ENCODE results near the gene REST.

Gene REST

GRCh38 chr4:56940971-56941370 is 33.3 kb downstream of the REST start:
- no peak for TF ChIP-seq CTCF (conservative IDR thresholded peaks at IDR 0.05; ENCODE audit: low read depth, low read length)
- H3K4me3 ChIP-seq (ENCODE audit: low read depth, low read length): no peak overlapping the region
- no peak for DNase-seq (ENCODE audit: low read depth)

- no peak for TF ChIP-seq CTCF (conservative IDR thresholded peaks at IDR 0.05; ENCODE audit: low read depth, low read length)
- DNase-seq (ENCODE audit: low read depth): no peak
- no peak overlapping the region for H3K4me3 ChIP-seq (ENCODE audit: low read depth, low read length)
Observed at GRCh38 chr4:56941403-56941802, 33.7 kb downstream of the REST start.

GRCh38 chr4:56953680-56954520 is 46.2 kb downstream of the REST start:
- no peak for TF ChIP-seq CTCF (conservative IDR thresholded peaks at IDR 0.05; ENCODE audit: low read depth, low read length)
- DNase-seq (ENCODE audit: low read depth): no peak
- H3K4me3 ChIP-seq (ENCODE audit: low read depth, low read length): no peak overlapping the region

GRCh38 chr4:56958111-56958517 is 50.4 kb downstream of the REST start:
- DNase-seq (ENCODE audit: low read depth): peak; percentile 99
- H3K4me3 ChIP-seq (ENCODE audit: low read depth, low read length): peak overlapping the region; percentile 12
- TF ChIP-seq CTCF (conservative IDR thresholded peaks at IDR 0.05; ENCODE audit: low read depth, low read length): no peak

- peak; percentile 24 for DNase-seq (ENCODE audit: low read depth)
- TF ChIP-seq CTCF (conservative IDR thresholded peaks at IDR 0.05; ENCODE audit: low read depth, low read length): no peak
- no peak overlapping the region for H3K4me3 ChIP-seq (ENCODE audit: low read depth, low read length)
Observed at GRCh38 chr4:56959100-56959499, 51.4 kb downstream of the REST start.

- TF ChIP-seq CTCF (conservative IDR thresholded peaks at IDR 0.05; ENCODE audit: low read depth, low read length): no peak
- H3K4me3 ChIP-seq (ENCODE audit: low read depth, low read length): no peak overlapping the region
- DNase-seq (ENCODE audit: low read depth): no peak
Observed at GRCh38 chr4:56961107-56961500, 53.4 kb downstream of the REST start.

GRCh38 chr4:56971383-56971782 is 63.7 kb downstream of the REST start:
- no peak for TF ChIP-seq CTCF (conservative IDR thresholded peaks at IDR 0.05; ENCODE audit: low read depth, low read length)
- H3K4me3 ChIP-seq (ENCODE audit: low read depth, low read length): no peak overlapping the region
- no peak for DNase-seq (ENCODE audit: low read depth)
